Trophoblast cell (in vitro differentiated cells and primary cell): ENCODE data around the gene OSM.

Experiments used
- DNase-seq, 2 donors: peaks; one replicate each; pipeline ENCODE4 v3.0.0-alpha.2; 2016
- H2AFZ ChIP-seq: 2 replicates; pipeline ENCODE4 v1.6.1; 2013; ENCODE audit warnings: low read length, moderate library complexity, mild to moderate bottlenecking; ENCODE audit not compliant: insufficient read depth, poor library complexity
- H2AK5ac ChIP-seq: 2 replicates; pipeline ENCODE4 v1.6.1; 2013; ENCODE audit warnings: mild to moderate bottlenecking, low read length
- H2BK120ac ChIP-seq: 2 replicates; pipeline ENCODE4 v1.6.1; 2013; ENCODE audit warnings: low read length, mild to moderate bottlenecking, moderate library complexity; ENCODE audit not compliant: insufficient read depth, poor library complexity
- H2BK12ac ChIP-seq: 2 replicates; pipeline ENCODE4 v1.6.1; 2013; ENCODE audit warnings: mild to moderate bottlenecking, low read length, moderate library complexity
- H2BK5ac ChIP-seq: 2 replicates; pipeline ENCODE4 v1.6.1; 2013; ENCODE audit warnings: low read length, low read depth, moderate library complexity, mild to moderate bottlenecking; ENCODE audit not compliant: poor library complexity
- H3K14ac ChIP-seq: 2 replicates; pipeline ENCODE4 v1.6.1; 2013; ENCODE audit warnings: mild to moderate bottlenecking, low read length
- H3K18ac ChIP-seq: 2 replicates; pipeline ENCODE4 v1.6.1; 2013; ENCODE audit warnings: mild to moderate bottlenecking, low read length
- H3K23ac ChIP-seq: 2 replicates; pipeline ENCODE4 v1.6.1; 2013; ENCODE audit warnings: low read length
- H3K27ac ChIP-seq: 2 replicates; pipeline ENCODE4 v1.5.1; 2013; ENCODE audit warnings: low read depth, mild to moderate bottlenecking, inconsistent platforms, low read length, moderate library complexity
- H3K27me3 ChIP-seq: 2 replicates; pipeline ENCODE4 v1.6.1; 2013; ENCODE audit warnings: inconsistent platforms, mild to moderate bottlenecking, low read length, moderate library complexity; ENCODE audit not compliant: insufficient read depth
- H3K36me3 ChIP-seq, 2 experiments: 1 replicate in 1 of 2; 2 replicates in 1 of 2; pipeline ENCODE4 v1.6.1; 2013; ENCODE audit warnings: low read length in 2 of 2, mild to moderate bottlenecking in 2 of 2, moderate library complexity in 1 of 2; ENCODE audit not compliant: insufficient read depth in 2 of 2, control insufficient read depth in 1 of 2
- H3K4ac ChIP-seq: 2 replicates; pipeline ENCODE4 v1.6.1; 2013; ENCODE audit warnings: low read depth, mild to moderate bottlenecking, low read length, moderate library complexity
- H3K4me1 ChIP-seq, 2 experiments: 1 replicate in 1 of 2; 2 replicates in 1 of 2; pipeline ENCODE4 v1.6.1; 2013; ENCODE audit warnings: low read length in 2 of 2, mild to moderate bottlenecking in 2 of 2, moderate library complexity in 1 of 2; ENCODE audit not compliant: insufficient read depth in 2 of 2, control insufficient read depth in 1 of 2
- H3K4me2 ChIP-seq: 2 replicates; pipeline ENCODE4 v1.6.1; 2013; ENCODE audit warnings: inconsistent platforms, mild to moderate bottlenecking, low read length, moderate library complexity
- H3K4me3 ChIP-seq: 2 replicates; pipeline ENCODE4 v1.5.1; 2013; ENCODE audit warnings: mild to moderate bottlenecking, low read depth, low read length, inconsistent platforms
- H3K79me1 ChIP-seq: one replicate; pipeline ENCODE4 v1.6.1; 2013; ENCODE audit warnings: low read length
- H3K79me2 ChIP-seq: 2 replicates; pipeline ENCODE4 v1.6.1; 2013; ENCODE audit warnings: low read length, mild to moderate bottlenecking; ENCODE audit not compliant: control insufficient read depth, insufficient read depth, poor library complexity
- H3K9ac ChIP-seq: 2 replicates; pipeline ENCODE4 v1.6.1; 2013; ENCODE audit warnings: mild to moderate bottlenecking, low read length
- H3K9me3 ChIP-seq: 2 replicates; pipeline ENCODE4 v1.6.1; 2013; ENCODE audit warnings: low read depth, mild to moderate bottlenecking, control low read depth, inconsistent platforms, low read length; ENCODE audit not compliant: insufficient read depth
- H4K12ac ChIP-seq: 2 replicates; pipeline ENCODE4 v1.6.1; 2013; ENCODE audit warnings: low read depth, mild to moderate bottlenecking, low read length, moderate library complexity
- H4K8ac ChIP-seq: 2 replicates; pipeline ENCODE4 v1.6.1; 2013; ENCODE audit warnings: low read depth, mild to moderate bottlenecking, low read length, moderate library complexity
- H4K91ac ChIP-seq: one replicate; pipeline ENCODE4 v1.6.1; 2013; ENCODE audit warnings: low read depth, mild to moderate bottlenecking, low read length, moderate library complexity
- WGBS: extraction: QIAGEN DNeasy Blood & Tissue Kit; methylation state at CpG from one replicate; pipeline ENCODE4 v1.1.7; 2013; ENCODE audit warnings: missing lambda C conversion rate; ENCODE audit not compliant: insufficient read length, insufficient coverage; ENCODE audit errors: extremely low coverage; 5-methylcytosine and 5-hydroxymethylcytosine counted together

Gene OSM

DNA sequence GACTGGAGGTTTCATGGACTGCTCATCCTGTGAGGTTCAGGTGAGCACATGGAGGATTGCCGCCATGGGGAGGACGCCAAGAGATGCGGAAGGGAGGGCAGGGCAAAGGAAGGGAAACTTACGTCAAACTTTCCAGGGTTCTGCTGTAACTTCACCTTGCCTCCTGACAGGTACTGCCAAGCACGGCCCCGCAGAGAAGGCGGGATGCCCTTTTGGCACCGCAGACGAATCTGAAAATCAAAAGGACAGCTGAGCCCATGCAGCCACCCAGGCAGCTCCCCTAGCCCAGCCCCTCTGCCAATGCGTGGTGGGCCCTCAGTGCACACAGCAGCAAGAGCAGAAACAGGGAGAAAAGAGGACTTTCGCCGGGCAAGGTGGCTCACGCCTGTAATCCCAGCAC, 32.7 kb upstream of the OSM start:
- Histone ChIP-seq H3K27me3 (no peaks in the 10 kb centered on the region), H2BK12ac (peak overlapping the region; percentile 81), H3K9ac (no peak overlapping the region), H2BK5ac (peak overlapping the region; percentile 80), H3K27ac (peak overlapping the region; percentile 72), H3K4me3 (no peak overlapping the region), H2BK120ac (peak overlapping the region; percentile 50), H3K4me1 (peaks cover 47 to 62% of the 10 kb centered on the region in 2 experiments), H3K4me2 (no peak overlapping the region), H4K12ac (no peak overlapping the region), H3K14ac (peak overlapping the region; percentile 52), H2AFZ (peak overlapping the region; percentile 30), H3K4ac (peak overlapping the region; percentile 7), H3K18ac (peak overlapping the region; percentile 75), H3K9me3 (no peaks in the 10 kb centered on the region), H2AK5ac (peak overlapping the region; percentile 45), H4K91ac (peak overlapping the region; percentile 17), H3K79me1 (peaks cover 41% of the 10 kb centered on the region), H3K36me3 (peaks cover 76 to 83% of the 10 kb centered on the region in 2 experiments), H3K79me2 (peaks cover 17% of the 10 kb centered on the region), H3K23ac (no peak overlapping the region), H4K8ac (peak overlapping the region; percentile 44)
- no CpG with 5 or more reads among the region's 13 CpGs for whole genome bisulfite sequencing
- DNase-seq, result no peak

DNA sequence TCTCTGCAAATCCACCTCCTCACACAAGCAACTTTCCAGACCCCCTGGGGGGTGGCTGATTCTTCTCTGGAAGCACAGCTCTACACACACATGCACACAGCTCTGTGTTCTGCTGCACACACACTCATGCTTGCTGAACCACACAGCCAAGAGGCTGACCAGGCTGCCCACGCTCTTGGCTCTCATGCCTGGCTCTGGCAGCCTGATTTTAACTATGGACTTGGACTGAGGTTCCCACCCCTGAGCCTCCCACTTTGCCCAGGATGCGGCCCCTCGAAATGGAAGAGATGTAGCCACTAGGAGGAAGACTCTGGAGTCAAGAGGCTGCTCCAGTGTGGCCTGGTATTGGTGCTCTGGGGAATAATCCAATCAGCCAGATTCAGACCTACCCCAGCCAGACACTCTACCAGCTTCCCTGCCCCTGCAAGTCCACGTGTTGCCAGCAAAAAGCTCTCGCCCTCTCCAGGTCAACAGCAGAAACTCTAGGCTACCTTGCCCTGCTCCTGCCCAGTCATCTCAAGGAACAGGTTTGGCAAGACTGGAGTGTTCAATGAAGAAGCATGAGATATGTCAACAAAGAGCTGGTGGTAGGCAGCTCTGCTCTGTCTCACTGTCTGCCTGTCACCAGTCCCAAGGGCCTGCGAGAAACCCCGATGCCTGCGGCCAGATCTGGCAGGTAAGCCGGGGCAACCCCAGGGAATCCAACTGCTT, 31.5 kb upstream of the OSM start:
- H2BK12ac ChIP-seq, result no peak overlapping the region
- no peak overlapping the region for H3K23ac ChIP-seq
- no peak overlapping the region for H3K4me3 ChIP-seq
- H3K27ac ChIP-seq, result peak overlapping the region; percentile 72
- peak overlapping the region; percentile 3 for H4K91ac ChIP-seq
- H2AFZ ChIP-seq, result no peak overlapping the region
- peak overlapping the region; percentile 16 for H3K14ac ChIP-seq
- peaks cover 39 to 53% of the 10 kb centered on the region in 2 experiments for H3K4me1 ChIP-seq
- H2BK5ac ChIP-seq, result no peak overlapping the region
- H2BK120ac ChIP-seq, result peak overlapping the region; percentile 7
- no peak overlapping the region for H3K4me2 ChIP-seq
- peak; percentile 86 to 89 for DNase-seq
- peak overlapping the region; percentile 30 for H3K18ac ChIP-seq
- H3K9me3 ChIP-seq, result no peaks in the 10 kb centered on the region
- no CpG with 5 or more reads among the region's 9 CpGs for WGBS
- H4K8ac ChIP-seq, result no peak overlapping the region
- peaks cover 80 to 85% of the 10 kb centered on the region in 2 experiments for H3K36me3 ChIP-seq
- no peaks in the 10 kb centered on the region for H3K27me3 ChIP-seq
- no peak overlapping the region for H3K4ac ChIP-seq
- H3K9ac ChIP-seq, result no peak overlapping the region
- H2AK5ac ChIP-seq, result no peak overlapping the region
- peaks cover 14% of the 10 kb centered on the region for H3K79me2 ChIP-seq
- no peak overlapping the region for H4K12ac ChIP-seq
- H3K79me1 ChIP-seq, result peaks cover 36% of the 10 kb centered on the region

DNA sequence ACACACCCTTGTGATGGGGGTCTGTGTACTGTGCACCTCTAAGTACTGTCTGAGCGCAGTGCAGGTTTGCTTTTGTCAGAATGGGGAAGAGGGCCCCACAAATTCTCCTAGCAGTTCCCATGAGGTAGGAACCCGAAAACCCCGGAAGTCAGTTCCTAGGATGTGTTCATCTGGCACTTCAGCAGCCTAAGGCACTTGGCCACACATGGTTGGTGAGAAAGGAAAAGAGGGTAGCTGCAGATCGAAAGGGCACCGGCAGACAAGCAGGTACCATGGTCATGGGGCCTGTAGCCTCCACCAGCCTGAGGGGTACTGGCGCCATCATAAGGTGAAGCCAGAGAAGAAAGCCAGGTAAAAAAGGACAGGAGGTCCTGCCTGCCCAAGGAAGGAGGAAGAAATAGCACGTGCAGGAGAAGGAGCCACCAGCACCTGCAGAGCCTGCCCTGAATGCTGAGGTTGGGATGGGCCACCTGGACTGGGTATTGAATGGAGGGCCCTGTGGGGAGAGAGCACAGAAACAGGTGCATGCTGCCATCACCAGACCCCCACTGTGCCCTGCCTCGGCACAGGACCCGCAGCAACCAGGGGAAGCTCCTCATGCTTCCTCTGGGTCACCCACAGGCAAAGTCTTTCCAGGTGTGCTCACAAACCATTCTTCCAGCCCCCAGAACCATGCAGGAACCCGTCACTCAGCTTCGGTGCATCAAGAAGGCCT, 30.8 kb upstream of the OSM start:
- H2AFZ ChIP-seq, result no peak overlapping the region
- peak overlapping the region; percentile 27 for H3K18ac ChIP-seq
- H3K23ac ChIP-seq, result no peak overlapping the region
- H4K91ac ChIP-seq, result peak overlapping the region; percentile 3
- H3K27me3 ChIP-seq, result no peaks in the 10 kb centered on the region
- no peak overlapping the region for H2AK5ac ChIP-seq
- no peak overlapping the region for H2BK120ac ChIP-seq
- DNase-seq, result no peak
- H4K8ac ChIP-seq, result no peak overlapping the region
- H2BK5ac ChIP-seq, result no peak overlapping the region
- H3K4me2 ChIP-seq, result no peak overlapping the region
- H3K79me2 ChIP-seq, result peaks cover 14% of the 10 kb centered on the region
- peaks cover 33 to 47% of the 10 kb centered on the region in 2 experiments for H3K4me1 ChIP-seq
- H3K14ac ChIP-seq, result no peak overlapping the region
- H3K36me3 ChIP-seq, result peaks cover 84 to 88% of the 10 kb centered on the region in 2 experiments
- H3K9me3 ChIP-seq, result no peaks in the 10 kb centered on the region
- WGBS, result no CpG with 5 or more reads among the region's 11 CpGs
- H3K4ac ChIP-seq, result no peak overlapping the region
- H3K4me3 ChIP-seq, result no peak overlapping the region
- peaks cover 32% of the 10 kb centered on the region for H3K79me1 ChIP-seq
- H3K27ac ChIP-seq, result no peak overlapping the region
- H2BK12ac ChIP-seq, result no peak overlapping the region
- no peak overlapping the region for H4K12ac ChIP-seq
- H3K9ac ChIP-seq, result no peak overlapping the region

DNA sequence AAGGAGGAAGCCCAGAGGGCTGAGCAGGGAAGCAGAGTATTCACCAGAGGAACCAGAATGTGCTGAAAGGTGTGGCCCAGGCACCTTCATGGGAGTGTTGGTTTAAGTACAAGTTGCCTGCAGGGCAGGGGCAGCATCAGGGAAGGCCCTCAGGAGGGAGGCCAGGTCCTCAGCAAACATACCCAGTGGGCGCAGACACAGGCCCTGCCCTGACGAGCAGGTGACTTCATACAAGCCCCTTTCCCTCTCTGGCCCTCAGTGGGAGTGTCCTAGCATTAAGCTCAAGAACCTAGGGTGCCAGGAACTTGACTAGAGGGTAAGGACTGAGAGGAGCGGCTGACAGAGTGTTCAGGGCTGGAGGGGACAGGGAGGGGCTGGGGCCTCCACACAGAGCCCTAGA, 30.2 kb upstream of the OSM start:
- Histone ChIP-seq H3K14ac (no peak overlapping the region), H2AFZ (no peak overlapping the region), H4K12ac (peak overlapping the region; percentile 8), H2BK120ac (no peak overlapping the region), H3K23ac (no peak overlapping the region), H2BK5ac (no peak overlapping the region), H3K27me3 (no peaks in the 10 kb centered on the region), H4K8ac (no peak overlapping the region), H3K4me2 (no peak overlapping the region), H3K4me1 (peaks cover 27 to 41% of the 10 kb centered on the region in 2 experiments), H2AK5ac (no peak overlapping the region), H3K27ac (no peak overlapping the region), H3K4ac (no peak overlapping the region), H3K9ac (no peak overlapping the region), H2BK12ac (no peak overlapping the region), H3K18ac (peak overlapping the region; percentile 67), H3K79me2 (peaks cover 13% of the 10 kb centered on the region), H4K91ac (no peak overlapping the region), H3K36me3 (peaks cover 88 to 89% of the 10 kb centered on the region in 2 experiments), H3K79me1 (peaks cover 29% of the 10 kb centered on the region), H3K9me3 (no peaks in the 10 kb centered on the region), H3K4me3 (no peak overlapping the region)
- no CpG with 5 or more reads among the region's 3 CpGs for WGBS
- DNase-seq, result no peak
